ENCODE measurements around the gene ZNF778. TPM values are rescaled to one million over a fixed set of nuclear protein-coding genes. Genes with fewer than 3 reads are reported as not detected.

Gene ZNF778
- total RNA-seq, 1 experiment from 2014 or later = 16.4 TPM

DNA sequence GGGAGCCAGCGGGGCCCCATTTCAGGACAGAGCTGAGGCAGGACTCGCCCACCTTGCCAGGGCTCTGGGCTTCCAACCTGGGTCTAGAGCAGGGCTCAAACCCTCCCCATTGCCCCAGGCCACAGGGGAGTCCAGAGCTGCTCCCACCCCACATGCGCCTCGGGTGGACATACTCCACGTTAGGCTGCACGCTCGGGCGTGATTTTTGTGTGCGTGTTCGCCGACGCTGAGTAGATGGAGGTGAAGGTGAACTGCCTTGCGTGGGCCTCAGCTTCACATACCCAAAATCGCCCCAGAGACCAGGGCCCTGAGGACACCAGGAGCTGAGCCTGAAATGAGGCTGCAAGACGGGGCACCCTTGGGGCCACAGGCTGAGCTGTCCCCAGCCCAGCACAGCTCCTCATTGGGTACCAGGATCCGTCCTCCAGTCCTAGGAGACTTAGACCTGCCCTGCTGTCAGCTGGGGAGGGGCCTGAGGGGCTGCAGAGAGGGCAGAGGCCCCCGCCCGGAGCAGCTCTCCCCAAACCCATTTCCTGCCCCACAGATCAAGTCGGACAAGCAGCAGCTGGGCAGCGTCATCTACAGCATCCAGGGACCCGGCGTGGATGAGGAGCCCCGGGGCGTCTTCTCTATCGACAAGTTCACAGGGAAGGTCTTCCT is 37.7 kb upstream of the ZNF778 start:
- H3K4ac ChIP-seq (ENCODE audit: low read depth, low read length) = no peak overlapping the region
- TF ChIP-seq, protein P1, sequence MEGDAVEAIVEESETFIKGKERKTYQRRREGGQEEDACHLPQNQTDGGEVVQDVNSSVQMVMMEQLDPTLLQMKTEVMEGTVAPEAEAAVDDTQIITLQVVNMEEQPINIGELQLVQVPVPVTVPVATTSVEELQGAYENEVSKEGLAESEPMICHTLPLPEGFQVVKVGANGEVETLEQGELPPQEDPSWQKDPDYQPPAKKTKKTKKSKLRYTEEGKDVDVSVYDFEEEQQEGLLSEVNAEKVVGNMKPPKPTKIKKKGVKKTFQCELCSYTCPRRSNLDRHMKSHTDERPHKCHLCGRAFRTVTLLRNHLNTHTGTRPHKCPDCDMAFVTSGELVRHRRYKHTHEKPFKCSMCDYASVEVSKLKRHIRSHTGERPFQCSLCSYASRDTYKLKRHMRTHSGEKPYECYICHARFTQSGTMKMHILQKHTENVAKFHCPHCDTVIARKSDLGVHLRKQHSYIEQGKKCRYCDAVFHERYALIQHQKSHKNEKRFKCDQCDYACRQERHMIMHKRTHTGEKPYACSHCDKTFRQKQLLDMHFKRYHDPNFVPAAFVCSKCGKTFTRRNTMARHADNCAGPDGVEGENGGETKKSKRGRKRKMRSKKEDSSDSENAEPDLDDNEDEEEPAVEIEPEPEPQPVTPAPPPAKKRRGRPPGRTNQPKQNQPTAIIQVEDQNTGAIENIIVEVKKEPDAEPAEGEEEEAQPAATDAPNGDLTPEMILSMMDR (conservative IDR thresholded peaks at IDR 0.05) = no peak
- H2AK5ac ChIP-seq (ENCODE audit: insufficient read length, low read length) = no peak overlapping the region
- no peaks in the 10 kb centered on the region for H3K4me1 Mint-ChIP-seq
- no peak overlapping the region for H3K23ac ChIP-seq (ENCODE audit: insufficient read length, low read depth, low read length)
- H3K9me3 Mint-ChIP-seq = no peaks in the 10 kb centered on the region; a peak in 1 of 5 replicates
- H4K20me1 ChIP-seq (ENCODE audit: control insufficient read depth, insufficient read depth, insufficient read length) = no peaks in the 10 kb centered on the region
- no peak overlapping the region for H2BK15ac ChIP-seq (ENCODE audit: low read depth, low read length)
- no peaks in the 10 kb centered on the region for H3K79me1 ChIP-seq (ENCODE audit: insufficient read depth, low read depth, low read length, poor library complexity, severe bottlenecking)
- H3K27me3 ChIP-seq (ENCODE audit: insufficient read depth, low read length) = no peaks in the 10 kb centered on the region
- H3T11ph ChIP-seq (ENCODE audit: low read length) = no peak overlapping the region
- peaks cover 10% of the 10 kb centered on the region for H3K27me3 Mint-ChIP-seq (ENCODE audit: low read depth)
- H4K5ac ChIP-seq (ENCODE audit: insufficient read length, low read depth, low read length) = no peak overlapping the region
- no peaks in the 10 kb centered on the region for H3K4me1 ChIP-seq (ENCODE audit: insufficient read depth, low read length)
- H3K9ac ChIP-seq (ENCODE audit: extremely low read depth, insufficient read length, low read length) = no peak overlapping the region
- no peak for DNase-seq
- no peak overlapping the region for H4K8ac ChIP-seq (replicated peaks; ENCODE audit: insufficient read length, low read depth, low read length)
- H3K27ac Mint-ChIP-seq = no peak overlapping the region
- no peaks in the 10 kb centered on the region for H3K9me3 ChIP-seq (ENCODE audit: control insufficient read depth, low read depth, low read length)
- H3K14ac ChIP-seq (ENCODE audit: insufficient read depth, low read length) = no peak overlapping the region
- no peak overlapping the region for H2BK120ac ChIP-seq (ENCODE audit: low read depth, low read length, poor library complexity, severe bottlenecking)
- no peak overlapping the region for H2BK20ac ChIP-seq (ENCODE audit: low read depth, low read length, poor library complexity, severe bottlenecking)
- no peak overlapping the region for H3K27ac ChIP-seq (ENCODE audit: insufficient read length, low read depth, low read length)
- no peaks in the 10 kb centered on the region for H3K36me3 Mint-ChIP-seq (ENCODE audit: insufficient read depth in 1 of 3, low read depth in 3 of 3)
- no peaks in the 10 kb centered on the region for H3K23me2 ChIP-seq (ENCODE audit: insufficient read length, low read depth, low read length, poor library complexity, severe bottlenecking)
- no peak overlapping the region for H3K56ac ChIP-seq (ENCODE audit: insufficient read length, low read depth, low read length)
- no peaks in the 10 kb centered on the region for H3K79me2 ChIP-seq (ENCODE audit: insufficient read depth, low read length)
- no peak overlapping the region for H3K4me3 Mint-ChIP-seq
- no peak overlapping the region for H2BK5ac ChIP-seq (ENCODE audit: insufficient read length, low read length)
- no peak overlapping the region for H4K91ac ChIP-seq (ENCODE audit: insufficient read length, low read depth, low read length)
- H3K18ac ChIP-seq (ENCODE audit: insufficient read length, low read depth, low read length) = no peak overlapping the region
- H2BK12ac ChIP-seq (ENCODE audit: insufficient read length, low read depth, low read length) = no peak overlapping the region
- no peak overlapping the region for H3K4me2 ChIP-seq (ENCODE audit: insufficient read depth, insufficient read length, low read length)
- no CpG with 5 or more reads among the region's 25 CpGs for WGBS (ENCODE audit: extremely low coverage, insufficient read length, low lambda C conversion rate)
- H2AFZ ChIP-seq (ENCODE audit: low read length) = no peak overlapping the region
